HepG2 (cell line): ENCODE measurements around the gene IFNAR1. TPM values are rescaled to one million over a fixed set of nuclear protein-coding genes. Genes with fewer than 3 reads are reported as not detected.
A peak's percentile ranks its signal among the peaks of the same experiment; 100 is the strongest.

ENCODE experiments used
- ATAC-seq: fragments of 200-7000 bp; cut with Tn5 transposase; 3 replicates; pipeline ENCODE4 v1.9.1; 2020; ENCODE audit warnings: mild to moderate bottlenecking, moderate library complexity
- BruUV-seq: library from RNA; stranded (reverse); fragments of 400-500 nt; replicated peaks from 2 replicates; lab custom pipeline; 2021; lab: Mats Ljungman, UMichigan
- CTCF ChIA-PET: fragments of 300-600 bp; formaldehyde crosslinking; extraction: SDS; loops from one replicate; lab custom pipeline; 2021; ENCODE audit warnings: low total read pairs, inconsistent platforms, low intra/inter-chr PET ratio; lab: Yijun Ruan, JAX
- POLR2A ChIA-PET: fragments of 350-600 bp; sonication (Branson Sonifier 250); formaldehyde crosslinking; loops from one replicate; lab custom pipeline; 2020; ENCODE audit warnings: antibody characterized with exemption, inconsistent platforms; lab: Yijun Ruan, JAX
- DNase-seq: peaks from one replicate; pipeline ENCODE4 v3.0.0-alpha.2; 2015; ENCODE audit warnings: low spot score
- FAIRE-seq: peaks from 3 replicates; lab custom pipeline; 2011; peaks lifted over from hg19 to GRCh38; lab: Jason Lieb, UNC
- H2AFZ ChIP-seq: one replicate; pipeline ENCODE4 v1.6.1; 2011; ENCODE audit warnings: low read length, inconsistent platforms
- H3K27ac ChIP-seq: fragments of 300-600 bp; 3 replicates; pipeline ENCODE4 v1.8.0; 2011; ENCODE audit warnings: mixed run types, mild to moderate bottlenecking, mixed read lengths, low read length, inconsistent platforms; ENCODE audit not compliant: insufficient read depth; ENCODE audit errors: extremely low read length
- H3K27me3 ChIP-seq, 2 experiments: fragments of 200-600 bp in 1 of 2; 2 replicates in 1 of 2; 3 replicates in 1 of 2; pipeline versions ENCODE4 v1.6.0 to v1.8.0; 2011; ENCODE audit warnings: low read length in 2 of 2, mild to moderate bottlenecking in 2 of 2, moderate library complexity in 2 of 2, inconsistent platforms in 1 of 2; ENCODE audit not compliant: insufficient read depth in 2 of 2, control insufficient read depth in 1 of 2
- H3K36me3 ChIP-seq, 2 experiments: fragments of 200-600 bp in 1 of 2; replicated peaks in 1 of 2; 2 replicates in 1 of 2; 3 replicates in 1 of 2; pipeline versions ENCODE4 v1.5.1 to v1.8.0; 2011; ENCODE audit warnings: low read length in 2 of 2, inconsistent platforms in 1 of 2; ENCODE audit not compliant: insufficient read depth in 2 of 2, control insufficient read depth in 1 of 2
- H3K4me1 ChIP-seq: 2 replicates; pipeline ENCODE4 v1.5.1; 2012; ENCODE audit warnings: low read length, inconsistent platforms; ENCODE audit not compliant: insufficient read depth
- H3K4me2 ChIP-seq: 2 replicates; pipeline ENCODE4 v1.6.0; 2011; ENCODE audit warnings: low read depth, low read length, inconsistent platforms
- H3K4me3 ChIP-seq, 3 experiments: fragments of 200-600 bp in 1 of 3; sonication (generic), shearing (Covaris generic) in 1 of 3; replicated peaks in 1 of 3; 2 replicates each; pipeline ENCODE4 v1.5.1; 2011 to 2016; ENCODE audit warnings: low read length in 3 of 3, inconsistent platforms in 2 of 3, low read depth in 2 of 3, mild to moderate bottlenecking in 2 of 3, control low read depth in 1 of 3, mixed read lengths in 1 of 3; ENCODE audit not compliant: insufficient read depth in 1 of 3
- H3K79me2 ChIP-seq: one replicate; pipeline ENCODE4 v1.6.1; 2011; ENCODE audit warnings: low read length, inconsistent platforms; ENCODE audit not compliant: insufficient read depth
- H3K9ac ChIP-seq: 2 replicates; pipeline ENCODE4 v1.6.0; 2011; ENCODE audit warnings: mild to moderate bottlenecking, low read depth, low read length, inconsistent platforms; ENCODE audit not compliant: insufficient read depth
- H3K9me3 ChIP-seq: 2 replicates; pipeline ENCODE4 v1.5.1; 2012; ENCODE audit warnings: mild to moderate bottlenecking, low read length
- H4K20me1 ChIP-seq: 2 replicates; pipeline ENCODE4 v1.6.0; 2011; ENCODE audit warnings: inconsistent platforms, mild to moderate bottlenecking, low read length, moderate library complexity; ENCODE audit not compliant: insufficient read depth
- ARNTL ChIP-seq: sonication (generic); formaldehyde crosslinking; IDR thresholded peaks from 2 replicates; pipeline ENCODE4 v1.4.0; 2020; ENCODE audit warnings: mild to moderate bottlenecking, missing genetic modification reagents
- ASH2L ChIP-seq: fragments of 300-600, 200-600 bp; sonication (generic); IDR thresholded peaks from 2 replicates; pipeline ENCODE4 v1.7.0; 2017; ENCODE audit warnings: low read depth, mild to moderate bottlenecking, moderate library complexity, mixed read lengths, low read length; ENCODE audit not compliant: insufficient read length
- CCAR2 ChIP-seq: fragments of 200-400 bp; formaldehyde crosslinking; optimal IDR thresholded peaks from 2 replicates; pipeline ENCODE3; 2018; ENCODE audit warnings: low read depth, mild to moderate bottlenecking, low read length, moderate library complexity
- DPF2 ChIP-seq: sonication (generic); formaldehyde crosslinking; IDR thresholded peaks from 2 replicates; pipeline ENCODE4 v1.4.0; 2020; ENCODE audit warnings: mild to moderate bottlenecking, low read depth, missing genetic modification reagents, borderline replicate concordance
- FOSL1 ChIP-seq: sonication (generic); formaldehyde crosslinking; IDR thresholded peaks from 2 replicates; pipeline ENCODE4 v1.9.0; 2021; ENCODE audit warnings: missing genetic modification reagents, borderline replicate concordance
- HIVEP1 ChIP-seq: sonication (generic); formaldehyde crosslinking; IDR thresholded peaks from 2 replicates; pipeline ENCODE4 v1.4.0; 2020; ENCODE audit warnings: mild to moderate bottlenecking, missing genetic modification reagents
- HNRNPL ChIP-seq: fragments of 200-400 bp; formaldehyde crosslinking; IDR thresholded peaks from 2 replicates; pipeline ENCODE4 v1.6.1; 2017; ENCODE audit warnings: mild to moderate bottlenecking, low read depth, low read length
- IKZF4 ChIP-seq: sonication (generic); formaldehyde crosslinking; IDR thresholded peaks from 2 replicates; pipeline ENCODE4 v1.5.1; 2020; ENCODE audit warnings: borderline replicate concordance, mild to moderate bottlenecking, low read depth, missing genetic modification reagents; ENCODE audit errors: not compliant biosample characterization
- KAT8 ChIP-seq: IDR thresholded peaks from 2 replicates; pipeline ENCODE4 v1.6.1; 2016; ENCODE audit warnings: missing genetic modification reagents, missing compliant biosample characterization
- KDM2A ChIP-seq: sonication (generic); formaldehyde crosslinking; IDR thresholded peaks from 2 replicates; pipeline ENCODE4 v1.4.0; 2020; ENCODE audit warnings: low read depth, missing genetic modification reagents, borderline replicate concordance
- MAFF ChIP-seq: IDR thresholded peaks from 2 replicates; pipeline ENCODE4 v1.6.1; 2011; ENCODE audit warnings: low read depth, low read length, improper control_type of control experiment
- NCOA1 ChIP-seq: sonication (generic); formaldehyde crosslinking; IDR thresholded peaks from 2 replicates; pipeline ENCODE4 v1.9.0; 2021; ENCODE audit warnings: missing genetic modification reagents
- NCOA2 ChIP-seq: sonication (generic); formaldehyde crosslinking; IDR thresholded peaks from 2 replicates; pipeline ENCODE4 v1.8.0; 2022; ENCODE audit warnings: inconsistent platforms
- RAD51 ChIP-seq: fragments of 450-650 bp; IDR thresholded peaks from 2 replicates; pipeline ENCODE4 v1.6.1; 2016; ENCODE audit warnings: borderline replicate concordance
- RFX5 ChIP-seq: IDR thresholded peaks from 2 replicates; pipeline ENCODE4 v1.6.1; 2011; ENCODE audit warnings: low read depth, low read length, improper control_type of control experiment
- RORA ChIP-seq: sonication (generic); formaldehyde crosslinking; IDR thresholded peaks from 2 replicates; pipeline ENCODE4 v1.5.0; 2020; ENCODE audit warnings: mild to moderate bottlenecking, missing genetic modification reagents, moderate library complexity
- TCF12 ChIP-seq, 2 experiments: fragments of 450-650 bp in 1 of 2; sonication (generic) in 1 of 2; formaldehyde crosslinking in 1 of 2; IDR thresholded peaks; 2 replicates each; pipeline versions ENCODE4 v1.6.1 to v1.8.0; 2017 to 2022; ENCODE audit warnings: antibody characterized with exemption in 1 of 2, mild to moderate bottlenecking in 1 of 2, missing genetic modification reagents in 1 of 2, moderate library complexity in 1 of 2
- YEATS2 ChIP-seq: sonication (generic); formaldehyde crosslinking; IDR thresholded peaks from 2 replicates; pipeline ENCODE4 v1.4.0; 2020; ENCODE audit warnings: missing genetic modification reagents, borderline replicate concordance
- ZBTB7A ChIP-seq: sonication (generic); formaldehyde crosslinking; IDR thresholded peaks from 2 replicates; pipeline ENCODE4 v1.8.0; 2022; ENCODE audit warnings: mild to moderate bottlenecking, missing genetic modification reagents
- ZKSCAN1 ChIP-seq: fragments of 150-350 bp; IDR thresholded peaks from 2 replicates; pipeline ENCODE4 v1.6.1; 2014; ENCODE audit warnings: low read length
- ZKSCAN5 ChIP-seq: sonication (generic); formaldehyde crosslinking; IDR thresholded peaks from 2 replicates; pipeline ENCODE4 v1.5.1; 2020; ENCODE audit warnings: mild to moderate bottlenecking, missing genetic modification reagents
- ZNF124 ChIP-seq: sonication (generic); formaldehyde crosslinking; IDR thresholded peaks from 2 replicates; pipeline ENCODE4 v1.4.0; 2020; ENCODE audit warnings: missing genetic modification reagents
- ZNF274 ChIP-seq: sonication (generic); formaldehyde crosslinking; IDR thresholded peaks from 2 replicates; pipeline ENCODE4 v1.5.1; 2020; ENCODE audit warnings: mild to moderate bottlenecking, missing genetic modification reagents
- ZNF460 ChIP-seq: sonication (generic); formaldehyde crosslinking; IDR thresholded peaks from 2 replicates; pipeline ENCODE4 v1.5.1; 2020; ENCODE audit warnings: missing genetic modification reagents, mild to moderate bottlenecking, borderline replicate concordance
- ZNF569 ChIP-seq: sonication (generic); formaldehyde crosslinking; IDR thresholded peaks from 2 replicates; pipeline ENCODE4 v1.5.0; 2020; ENCODE audit warnings: mild to moderate bottlenecking, missing genetic modification reagents, moderate library complexity, borderline replicate concordance
- ZNF580 ChIP-seq: IDR thresholded peaks from 2 replicates; pipeline ENCODE4 v1.6.1; 2016; ENCODE audit warnings: low read depth, borderline replicate concordance
- WGBS: methylation state at CpG from one replicate; pipeline ENCODE4 v1.1.6; 2017; ENCODE audit warnings: low lambda C conversion rate; 5-methylcytosine and 5-hydroxymethylcytosine counted together
- in situ Hi-C: cut with HindIII; loops from 2 replicates; pipeline ENCODE4 v1.10.0; 2017; ENCODE audit warnings: low pct_unique_long_range_greater_than_20kb; ENCODE audit not compliant: extremely low pct_ligation_motif_present
- intact Hi-C: fragments of 100-400 bp; cut with micrococcal nuclease; formaldehyde crosslinking; loops from one replicate; pipeline ENCODE4 v1.10.0; 2022; ENCODE audit not compliant: unreplicated experiment
- polyA plus RNA-seq, 8 experiments: library from polyadenylated mRNA; depleted of rRNA in 3 of 8; stranded (reverse) in 7 of 8; unstranded in 1 of 8; fragments of >200 nt; fragmentation: Illumina TruSeq in 4 of 8; extraction: Trizol in 4 of 8; gene quantifications; 2 replicates each; pipeline versions ENCODE4 v1.2.1 to v1.2.3, GENCODE V29; 2011 to 2016; ENCODE audit warnings: low read depth in 4 of 8, missing spikeins in 1 of 8, mixed read lengths in 1 of 8; ENCODE audit not compliant: insufficient read depth in 1 of 8
- total RNA-seq, 5 experiments: library from RNA; depleted of rRNA; stranded (reverse); fragments of >200 nt; fragmentation: Illumina TruSeq; extraction: Trizol; gene quantifications; 2 replicates each; pipeline ENCODE4 v1.2.3, GENCODE V29; 2016; ENCODE audit warnings: low read depth in 1 of 5

Gene IFNAR1
- total and polyA plus RNA-seq, 2 of the 13 experiments (the other 11 are each of a cell fraction or from before 2014, with no cell fraction given), result 6.7 to 9.3 TPM

- Histone ChIP-seq H4K20me1 (no peaks in the 10 kb centered on the region), H3K4me1 (peaks cover 57% of the 10 kb centered on the region), H3K9me3 (no peaks in the 10 kb centered on the region), H3K9ac (peak overlapping the region; percentile 61), H2AFZ (peak overlapping the region; percentile 52), H3K36me3 (no peaks in the 10 kb centered on the region), H3K79me2 (no peaks in the 10 kb centered on the region), H3K4me3 (peak overlapping the region; percentile 8 to 64 (median 23)), H3K4me2 (peak overlapping the region; percentile 87), H3K27me3 (no peaks in the 10 kb centered on the region), H3K27ac (peak overlapping the region; percentile 87)
- 12% methylated on average over 14 of the region's 20 CpGs for WGBS
- BruUV-seq, result TSS peak; percentile 89
- intact Hi-C loops (loop anchor here (1.0 to 2.0 kb wide), 3 partner anchors 23 to 62 kb away; no protein-coding TSS in a partner anchor), in situ Hi-C loops (no loop called here)
- CTCF ChIA-PET, result no interaction called here
- DNase-seq (peak; percentile 91), FAIRE-seq (peak; percentile 92), ATAC-seq (peak; percentile 92)
- POLR2A ChIA-PET, result interaction anchor here (1.2 to 3.4 kb wide), 5 partner anchors 22 to 157 kb away, joined by 3 to 18 read pairs (median 6); partner anchors contain the start of genes IFNAR1, IFNGR2 and TMEM50B
- TF ChIP-seq RFX5 (no peak), ZNF460 (CRISPR knock-in tag) (0 out of 2 replicates have a peak, but pooled peaks have one; percentile 3), ZKSCAN1 (no peak), ZNF124 (peak; percentile 59; the same call in 1 of the 2 replicates), DPF2 (peak; percentile 33; the same call in 1 of the 2 replicates), YEATS2 (CRISPR knock-in tag) (peak; percentile 27; the same call in 1 of the 2 replicates), MAFF (peak; percentile 51), FOSL1 (peak; percentile 92), IKZF4 (CRISPR knock-in tag) (no peak), KDM2A (CRISPR knock-in tag) (peak; percentile 51; the same call in 1 of the 2 replicates), KAT8 (CRISPR knock-in tag) (peak; percentile 64), HNRNPL (no peak), ASH2L (no peak), RORA (CRISPR knock-in tag) (no peak), NCOA2 (CRISPR knock-in tag) (peak; percentile 84), ZKSCAN5 (CRISPR knock-in tag) (no peak), ZNF580 (peak; percentile 46; the same call in 1 of the 2 replicates), ARNTL (peak; percentile 93; the same call in 1 of the 2 replicates), CCAR2 (no peak), HIVEP1 (CRISPR knock-in tag) (peak; percentile 99), TCF12 (IDR thresholded peaks at IDR 0.05) (no peak), TCF12 (CRISPR knock-in tag; IDR thresholded peaks at IDR 0.05) (no peak), ZNF569 (no peak), NCOA1 (CRISPR knock-in tag) (no peak), ZNF274 (CRISPR knock-in tag) (0 out of 2 replicates have a peak, but pooled peaks have one; percentile 42), RAD51 (peak; percentile 59), ZBTB7A (peak; percentile 79; the same call in 1 of the 2 replicates)
Measured at GRCh38 chr21:33383056-33383888, 58.5 kb downstream of the IFNAR1 start.
